Measurements from ENCODE around the gene OR10C1. TPM values are rescaled to one million over a fixed set of nuclear protein-coding genes. Genes with fewer than 3 reads are reported as not detected.

OR10C1 gene
- total RNA-seq, 4 donors from 2014 or later, result not detected

DNA sequence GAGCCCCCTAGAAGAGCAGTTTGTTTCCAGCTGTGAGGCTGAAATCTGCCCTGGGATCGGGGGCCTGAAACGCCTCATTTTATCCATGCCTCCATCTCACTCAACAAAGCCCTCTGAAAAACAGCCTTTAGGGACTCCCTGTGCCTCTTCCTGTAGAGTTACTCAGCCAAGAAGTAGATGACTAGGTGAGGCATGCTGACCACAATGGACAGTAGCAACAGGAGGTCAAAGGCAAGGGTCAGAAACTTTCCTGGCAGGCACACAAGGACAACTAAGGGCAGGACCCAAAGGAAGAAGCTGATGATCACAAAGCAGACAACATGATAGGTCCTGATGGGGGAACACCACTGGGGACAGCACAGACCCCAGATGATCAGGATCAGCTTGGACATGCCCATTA lies 35.9 kb downstream of the OR10C1 start:
- no peak overlapping the region for H3K4me3 ChIP-seq
- no peaks in the 10 kb centered on the region for H3K9me3 ChIP-seq
- no peaks in the 10 kb centered on the region for H3K4me1 ChIP-seq
- H3K36me3 ChIP-seq, result no peaks in the 10 kb centered on the region
- no peak for ATAC-seq
- no peak overlapping the region for H3K27ac ChIP-seq
- 60% methylated on average over 1 of the region's 2 CpGs; no CpG with 5 or more reads in 1 of the 2 donors for WGBS, 2 donors (ENCODE audit: low coverage in 1 of 2)
- no peak for TF ChIP-seq POLR2A (IDR thresholded peaks at IDR 0.05)
- no peak for TF ChIP-seq EP300 (IDR thresholded peaks at IDR 0.05)
- TF ChIP-seq, protein P1, sequence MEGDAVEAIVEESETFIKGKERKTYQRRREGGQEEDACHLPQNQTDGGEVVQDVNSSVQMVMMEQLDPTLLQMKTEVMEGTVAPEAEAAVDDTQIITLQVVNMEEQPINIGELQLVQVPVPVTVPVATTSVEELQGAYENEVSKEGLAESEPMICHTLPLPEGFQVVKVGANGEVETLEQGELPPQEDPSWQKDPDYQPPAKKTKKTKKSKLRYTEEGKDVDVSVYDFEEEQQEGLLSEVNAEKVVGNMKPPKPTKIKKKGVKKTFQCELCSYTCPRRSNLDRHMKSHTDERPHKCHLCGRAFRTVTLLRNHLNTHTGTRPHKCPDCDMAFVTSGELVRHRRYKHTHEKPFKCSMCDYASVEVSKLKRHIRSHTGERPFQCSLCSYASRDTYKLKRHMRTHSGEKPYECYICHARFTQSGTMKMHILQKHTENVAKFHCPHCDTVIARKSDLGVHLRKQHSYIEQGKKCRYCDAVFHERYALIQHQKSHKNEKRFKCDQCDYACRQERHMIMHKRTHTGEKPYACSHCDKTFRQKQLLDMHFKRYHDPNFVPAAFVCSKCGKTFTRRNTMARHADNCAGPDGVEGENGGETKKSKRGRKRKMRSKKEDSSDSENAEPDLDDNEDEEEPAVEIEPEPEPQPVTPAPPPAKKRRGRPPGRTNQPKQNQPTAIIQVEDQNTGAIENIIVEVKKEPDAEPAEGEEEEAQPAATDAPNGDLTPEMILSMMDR (IDR thresholded peaks at IDR 0.05), result no peak
- no peak for TF ChIP-seq POLR2AphosphoS5 (IDR thresholded peaks at IDR 0.05)
- H3K27me3 ChIP-seq, result no peaks in the 10 kb centered on the region

GRCh38 chr6:29477923-29478450 lies 38.9 kb downstream of the OR10C1 start:
- Histone ChIP-seq H3K4me1 (no peaks in the 10 kb centered on the region), H3K36me3 (no peaks in the 10 kb centered on the region), H3K4me3 (no peak overlapping the region), H3K27ac (no peak overlapping the region), H3K27me3 (no peaks in the 10 kb centered on the region), H3K9me3 (peaks cover 0 to 9% (median 0%) of the 10 kb centered on the region in 3 donors)
- TF ChIP-seq POLR2A (IDR thresholded peaks at IDR 0.05), result no peak
- TF ChIP-seq, protein P1 (IDR thresholded peaks at IDR 0.05), result no peak
- 34 to 60% methylated on average over 2 to 5 of the region's 5 CpGs for WGBS, 2 donors (ENCODE audit: low coverage in 1 of 2)
- ATAC-seq, result no peak

DNA sequence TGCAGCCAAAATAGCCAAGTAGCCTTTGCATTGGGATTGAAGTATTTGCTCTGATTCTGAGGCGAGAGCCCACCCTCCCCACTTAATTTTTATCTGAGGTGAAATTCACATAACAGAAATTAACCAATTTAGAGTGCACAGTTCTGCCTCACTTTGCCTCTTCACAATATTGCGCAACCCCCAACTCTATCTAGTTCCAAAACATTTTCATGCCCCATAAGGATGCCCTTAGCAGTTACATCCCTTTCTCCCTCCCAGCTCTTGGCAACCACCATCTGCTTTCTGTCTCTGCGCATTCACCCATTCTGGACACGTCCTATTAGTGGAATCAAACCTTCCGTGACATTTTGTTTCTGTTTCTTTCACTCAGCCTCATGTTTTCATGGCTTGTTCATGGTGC lies 39.6 kb downstream of the OR10C1 start:
- 77 to 85% methylated on average over 5 of the region's 5 CpGs for WGBS, 2 donors (ENCODE audit: low coverage in 1 of 2)
- no peak for TF ChIP-seq POLR2AphosphoS5 (IDR thresholded peaks at IDR 0.05)
- no peak for TF ChIP-seq EP300 (IDR thresholded peaks at IDR 0.05)
- no peak for TF ChIP-seq POLR2A (IDR thresholded peaks at IDR 0.05)
- TF ChIP-seq, protein P1 (IDR thresholded peaks at IDR 0.05), result no peak

GRCh38 chr6:29479560-29479959 lies 40.5 kb downstream of the OR10C1 start:
- no peak for ATAC-seq
- WGBS, 2 donors (ENCODE audit: low coverage in 1 of 2), result 69 to 72% methylated on average over 2 of the region's 2 CpGs
- no peak for TF ChIP-seq EP300 (IDR thresholded peaks at IDR 0.05)
- TF ChIP-seq POLR2AphosphoS5 (IDR thresholded peaks at IDR 0.05), result no peak
- no peak for TF ChIP-seq POLR2A (IDR thresholded peaks at IDR 0.05)
- TF ChIP-seq, protein P1 (IDR thresholded peaks at IDR 0.05), result no peak
- Histone ChIP-seq H3K4me3 (no peak overlapping the region), H3K9me3 (peaks cover 0 to 9% (median 0%) of the 10 kb centered on the region in 3 donors), H3K4me1 (no peaks in the 10 kb centered on the region), H3K36me3 (no peaks in the 10 kb centered on the region), H3K27me3 (no peaks in the 10 kb centered on the region), H3K27ac (no peak overlapping the region)

More for the DNA sequence above, 39.6 kb downstream of the OR10C1 start:
- ATAC-seq, result no peak
- Histone ChIP-seq H3K4me3 (no peak overlapping the region), H3K36me3 (no peaks in the 10 kb centered on the region), H3K27ac (no peak overlapping the region), H3K4me1 (no peaks in the 10 kb centered on the region), H3K9me3 (peaks cover 0 to 9% (median 0%) of the 10 kb centered on the region in 3 donors), H3K27me3 (no peaks in the 10 kb centered on the region)

DNA sequence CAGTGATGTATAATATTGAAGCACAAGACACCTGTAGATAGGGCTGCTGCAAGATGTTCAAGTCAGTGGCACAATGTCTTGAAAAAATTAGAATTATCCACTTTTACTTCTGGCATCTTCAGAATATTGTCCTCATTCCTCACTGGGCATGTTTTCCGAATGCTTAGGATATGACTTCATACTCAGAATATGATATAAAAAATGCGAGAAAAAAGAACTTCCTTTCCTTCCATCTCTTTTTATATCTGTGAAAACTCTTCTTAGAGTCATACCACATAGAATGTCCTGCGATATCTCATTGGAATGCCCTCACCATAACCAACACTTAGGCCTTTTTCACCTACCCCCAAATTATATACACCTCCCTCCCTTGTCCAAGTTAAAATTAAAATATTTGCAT lies 44.1 kb downstream of the OR10C1 start:
- Histone ChIP-seq H3K27ac (no peak overlapping the region), H3K9me3 (peaks cover 0 to 9% (median 0%) of the 10 kb centered on the region in 3 donors), H3K27me3 (no peaks in the 10 kb centered on the region), H3K36me3 (no peaks in the 10 kb centered on the region), H3K4me1 (no peaks in the 10 kb centered on the region), H3K4me3 (no peak overlapping the region)
- no peak for ATAC-seq
- WGBS, 2 donors (ENCODE audit: low coverage in 1 of 2), result 67 to 77% methylated on average over 3 of the region's 3 CpGs
- TF ChIP-seq, protein P1 (IDR thresholded peaks at IDR 0.05), result no peak
- TF ChIP-seq POLR2AphosphoS5 (IDR thresholded peaks at IDR 0.05), result no peak

Data from gastroesophageal sphincter (tissue), 4 donors.